Testis (tissue), 2 donors: ENCODE measurements around the gene IRF8.
"Not testable (repeated sequence)": the region's sequence is repeated elsewhere in the genome, so short reads cannot be mapped to it uniquely, and the experiment has no call there.

Experiments
- POLR2A ChIP-seq: fragments of 450-650 bp; IDR thresholded peaks from one replicate; pipeline ENCODE4 v1.6.1; 2017; ENCODE audit warnings: antibody characterized with exemption, mild to moderate bottlenecking, moderate library complexity
- TF ChIP-seq, protein P1 (sequence below), 3 experiments: fragments of 450-650 bp in 2 of 3; fragments of 200-600 bp in 1 of 3; sonication (generic) in 1 of 3; IDR thresholded peaks; one replicate each; pipeline ENCODE4 v1.5.1; 2016 to 2019; ENCODE audit warnings: antibody characterized with exemption in 3 of 3, mild to moderate bottlenecking in 2 of 3, moderate library complexity in 1 of 3

DNA sequence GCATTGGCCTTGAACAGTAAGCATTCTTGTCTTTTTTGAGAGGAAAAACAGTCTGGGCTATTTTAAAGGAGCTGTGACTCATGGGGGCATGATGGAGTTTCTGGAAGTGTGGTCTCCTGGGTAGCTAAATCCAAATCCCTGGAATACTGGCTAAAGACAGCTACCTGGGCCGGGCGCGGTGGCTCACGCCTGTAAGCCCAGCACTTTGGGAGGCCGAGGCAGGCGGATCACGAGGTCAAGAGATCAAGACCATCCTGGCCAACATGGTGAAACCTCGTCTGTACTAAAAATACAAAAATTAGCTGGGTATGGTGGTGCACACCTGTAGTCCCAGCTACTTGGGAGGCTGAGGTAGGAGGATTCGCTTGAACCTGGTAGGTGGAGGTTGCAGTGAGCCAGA lies 8.3 kb downstream of the IRF8 start:
- not testable (repeated sequence) for TF ChIP-seq POLR2A
- TF ChIP-seq, protein P1, sequence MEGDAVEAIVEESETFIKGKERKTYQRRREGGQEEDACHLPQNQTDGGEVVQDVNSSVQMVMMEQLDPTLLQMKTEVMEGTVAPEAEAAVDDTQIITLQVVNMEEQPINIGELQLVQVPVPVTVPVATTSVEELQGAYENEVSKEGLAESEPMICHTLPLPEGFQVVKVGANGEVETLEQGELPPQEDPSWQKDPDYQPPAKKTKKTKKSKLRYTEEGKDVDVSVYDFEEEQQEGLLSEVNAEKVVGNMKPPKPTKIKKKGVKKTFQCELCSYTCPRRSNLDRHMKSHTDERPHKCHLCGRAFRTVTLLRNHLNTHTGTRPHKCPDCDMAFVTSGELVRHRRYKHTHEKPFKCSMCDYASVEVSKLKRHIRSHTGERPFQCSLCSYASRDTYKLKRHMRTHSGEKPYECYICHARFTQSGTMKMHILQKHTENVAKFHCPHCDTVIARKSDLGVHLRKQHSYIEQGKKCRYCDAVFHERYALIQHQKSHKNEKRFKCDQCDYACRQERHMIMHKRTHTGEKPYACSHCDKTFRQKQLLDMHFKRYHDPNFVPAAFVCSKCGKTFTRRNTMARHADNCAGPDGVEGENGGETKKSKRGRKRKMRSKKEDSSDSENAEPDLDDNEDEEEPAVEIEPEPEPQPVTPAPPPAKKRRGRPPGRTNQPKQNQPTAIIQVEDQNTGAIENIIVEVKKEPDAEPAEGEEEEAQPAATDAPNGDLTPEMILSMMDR (IDR thresholded peaks at IDR 0.05): not testable (repeated sequence)
